ENCODE data around the gene LPAR1.

Gene LPAR1

DNA sequence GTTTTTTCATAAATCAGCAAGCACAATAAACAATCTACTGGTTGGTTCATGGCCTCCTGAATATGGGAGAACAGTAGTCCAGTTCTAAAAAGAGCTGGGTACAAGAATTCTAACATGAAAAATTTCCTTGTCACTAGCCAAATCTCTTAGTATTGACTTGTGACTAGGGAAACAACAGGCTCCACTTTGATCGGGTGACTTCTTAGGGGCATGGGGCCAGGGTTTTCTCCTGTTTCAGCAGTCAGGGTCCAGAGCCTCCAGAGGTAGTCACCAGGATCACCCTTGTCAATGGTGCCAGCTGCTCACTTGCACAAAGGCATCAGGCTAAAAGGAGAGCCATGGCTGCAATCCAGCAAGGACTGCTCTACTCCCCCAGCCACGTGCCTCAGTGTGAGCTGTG is 38.1 kb downstream of the LPAR1 start:
- DNase-seq (ENCODE audit: low spot score in 2 of 2) (no peak), ATAC-seq (ENCODE audit: low read depth) (no peak)
- Mint-ChIP-seq H3K27ac (no peak overlapping the region), H3K9me3 (peaks cover 6% of the 10 kb centered on the region), H3K4me1 (no peaks in the 10 kb centered on the region), H3K27me3 (no peaks in the 10 kb centered on the region), H3K4me3 (no peak overlapping the region), H3K36me3 (no peaks in the 10 kb centered on the region)

DNA sequence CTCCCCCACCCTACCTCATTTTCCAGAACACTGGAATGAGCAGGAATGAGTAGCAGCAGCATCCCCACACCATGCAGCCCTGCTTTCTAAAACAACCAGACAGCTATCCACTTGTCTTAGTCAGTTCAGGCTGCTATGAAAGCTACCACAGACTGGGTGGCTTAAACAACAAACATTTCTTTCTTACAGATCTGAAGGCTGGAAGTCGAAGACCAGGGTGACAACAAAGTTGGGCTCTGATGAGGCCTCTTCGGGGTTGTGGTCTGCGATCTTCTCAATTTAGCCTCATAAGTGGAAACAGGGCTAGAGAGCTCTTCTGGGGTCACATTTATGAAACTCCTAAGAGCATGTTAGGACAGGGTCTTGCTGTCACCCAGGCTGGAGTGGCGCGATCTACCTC is 38.9 kb downstream of the LPAR1 start:
- no peak for ATAC-seq (ENCODE audit: low read depth)
- H3K4me1 Mint-ChIP-seq: no peaks in the 10 kb centered on the region
- H3K9me3 Mint-ChIP-seq: peaks cover 7% of the 10 kb centered on the region
- no peak overlapping the region for H3K27ac Mint-ChIP-seq
- no peak for DNase-seq (ENCODE audit: low spot score in 2 of 2)
- H3K27me3 Mint-ChIP-seq: no peaks in the 10 kb centered on the region
- no peaks in the 10 kb centered on the region for H3K36me3 Mint-ChIP-seq
- H3K4me3 Mint-ChIP-seq: no peak overlapping the region

DNA sequence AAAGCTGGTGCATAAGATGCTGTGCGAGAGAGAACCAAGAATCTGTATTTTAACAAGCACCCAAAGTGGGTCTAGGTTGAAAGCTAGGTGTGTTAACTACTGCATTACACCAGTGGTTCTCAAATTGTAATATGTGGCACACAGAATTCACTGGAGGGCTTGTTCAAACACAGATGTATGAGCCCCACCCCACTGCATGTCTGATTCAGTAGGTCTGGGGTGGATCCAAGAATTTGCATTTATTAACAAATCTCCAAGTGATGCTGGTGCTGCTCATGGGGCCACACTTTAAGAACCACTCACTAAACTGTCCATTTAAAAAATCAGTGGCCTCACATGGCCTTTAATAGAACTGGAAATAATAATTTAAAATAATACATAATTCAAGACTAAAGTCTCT is 40.4 kb downstream of the LPAR1 start:
- no peak for DNase-seq (ENCODE audit: low spot score in 2 of 2)
- H3K27me3 Mint-ChIP-seq: no peaks in the 10 kb centered on the region
- no peaks in the 10 kb centered on the region for H3K36me3 Mint-ChIP-seq
- ATAC-seq (ENCODE audit: low read depth): no peak
- no peak overlapping the region for H3K4me3 Mint-ChIP-seq
- H3K4me1 Mint-ChIP-seq: no peaks in the 10 kb centered on the region
- peaks cover 9% of the 10 kb centered on the region for H3K9me3 Mint-ChIP-seq
- H3K27ac Mint-ChIP-seq: no peak overlapping the region

DNA sequence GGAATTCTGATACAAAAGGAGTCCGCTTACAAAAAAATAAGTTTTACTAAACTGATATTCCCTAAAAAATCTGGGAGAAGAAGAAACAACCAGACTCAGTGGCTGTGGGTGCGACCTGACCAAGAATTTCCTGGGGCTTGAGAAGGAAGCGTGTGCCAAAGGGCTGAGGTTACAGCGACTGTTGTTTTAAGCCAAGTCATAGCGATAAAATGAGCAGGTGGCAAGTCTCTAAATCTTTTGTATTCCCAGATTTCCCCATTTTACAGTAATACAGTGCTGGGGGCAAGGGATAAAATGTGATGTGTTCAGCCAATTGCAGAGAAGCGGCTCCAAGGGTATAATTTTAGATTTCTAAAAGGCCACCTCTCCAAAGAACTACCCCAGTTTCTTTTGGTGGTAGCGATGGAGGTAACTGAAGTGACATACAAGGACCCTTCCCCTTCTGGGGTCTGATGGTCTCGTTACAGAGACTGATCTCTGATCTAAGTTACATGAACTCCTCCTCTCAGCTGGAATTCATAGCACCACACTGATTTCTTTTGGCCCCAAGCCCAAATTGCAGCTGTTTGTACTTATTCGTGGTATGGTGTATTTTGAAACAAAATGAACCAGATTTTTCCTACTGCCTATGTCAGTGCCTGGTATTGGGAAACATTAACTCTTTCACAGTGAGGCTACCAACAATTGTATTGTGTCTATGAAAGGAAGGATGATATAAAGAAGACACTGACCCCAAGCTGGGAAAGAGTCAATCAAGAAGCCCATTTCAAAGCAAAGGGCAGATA is 41.6 kb downstream of the LPAR1 start:
- DNase-seq (ENCODE audit: low spot score in 2 of 2) (no peak), ATAC-seq (ENCODE audit: low read depth) (no peak)
- H3K4me3 Mint-ChIP-seq: no peak overlapping the region
- H3K9me3 Mint-ChIP-seq: peaks cover 9% of the 10 kb centered on the region
- no peaks in the 10 kb centered on the region for H3K36me3 Mint-ChIP-seq
- no peaks in the 10 kb centered on the region for H3K27me3 Mint-ChIP-seq
- H3K4me1 Mint-ChIP-seq: no peaks in the 10 kb centered on the region
- no peak overlapping the region for H3K27ac Mint-ChIP-seq

DNA sequence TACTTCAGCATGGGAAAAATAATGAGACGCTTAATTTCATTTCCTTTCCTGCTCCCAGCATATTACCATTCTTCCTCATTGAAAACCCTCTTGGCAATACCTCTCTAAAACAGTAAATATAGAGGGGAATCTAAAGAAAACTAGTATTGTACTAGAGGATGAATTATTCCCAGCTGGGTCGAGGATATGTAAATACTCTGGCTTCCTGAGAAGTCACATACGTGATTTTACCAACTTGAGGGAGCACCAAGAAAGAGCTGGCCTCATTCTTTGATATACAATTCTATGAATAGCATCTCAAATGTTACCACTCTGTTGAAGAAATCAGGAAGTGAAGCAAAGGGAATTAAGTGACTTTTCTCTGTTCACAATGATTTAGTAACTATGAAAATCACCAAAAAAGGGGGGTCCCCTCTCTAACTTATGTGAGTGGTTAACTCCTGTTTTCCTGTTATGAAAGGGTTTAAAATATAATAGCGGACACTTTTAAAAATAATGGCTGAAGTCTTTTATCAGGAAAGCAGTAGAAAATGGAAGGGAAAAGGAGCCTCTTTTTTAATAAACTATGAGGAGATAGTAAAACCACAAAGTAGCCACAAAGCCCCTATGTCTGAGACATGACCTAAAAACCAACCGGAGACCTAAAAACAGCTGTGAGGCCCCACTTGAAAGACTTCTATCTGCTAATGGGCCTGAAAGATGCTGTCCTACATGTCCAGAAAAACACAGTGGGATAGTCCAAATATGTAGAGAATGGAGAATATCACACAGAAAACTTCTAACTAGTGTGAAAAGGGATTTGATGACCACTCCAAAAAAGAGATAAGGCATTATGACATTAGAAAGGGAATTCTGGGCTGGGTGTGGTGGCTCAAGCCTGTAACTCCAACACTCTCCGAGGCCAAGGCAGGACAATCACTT is 42.6 kb downstream of the LPAR1 start:
- no peak overlapping the region for H3K4me3 Mint-ChIP-seq
- H3K27ac Mint-ChIP-seq: no peak overlapping the region
- peaks cover 5% of the 10 kb centered on the region for H3K9me3 Mint-ChIP-seq
- no peaks in the 10 kb centered on the region for H3K27me3 Mint-ChIP-seq
- no peaks in the 10 kb centered on the region for H3K4me1 Mint-ChIP-seq
- ATAC-seq (ENCODE audit: low read depth) (no peak), DNase-seq (ENCODE audit: low spot score in 2 of 2) (no peak)
- no peaks in the 10 kb centered on the region for H3K36me3 Mint-ChIP-seq

DNA sequence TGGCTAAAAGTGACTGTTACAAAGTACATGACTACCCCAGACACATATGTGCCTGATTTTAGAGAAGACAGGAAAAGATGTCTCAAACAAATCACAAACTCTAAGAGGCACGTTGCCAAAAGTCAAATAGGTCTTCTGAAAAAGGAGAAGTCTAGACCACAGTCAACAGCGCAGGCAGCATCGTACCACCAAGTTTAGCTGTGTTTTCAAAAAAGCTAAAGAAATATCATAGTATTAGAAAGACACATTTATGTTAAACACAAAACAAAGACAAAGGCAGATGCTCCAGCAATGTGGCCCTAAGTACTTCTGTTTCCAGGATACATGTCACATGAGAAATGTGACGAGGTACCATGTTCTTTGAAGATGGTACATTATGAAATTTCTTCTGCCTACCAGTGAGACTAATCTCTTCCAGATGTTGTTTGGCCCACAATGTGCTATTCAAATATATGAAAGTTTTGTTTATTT is 43.5 kb downstream of the LPAR1 start:
- no peak for DNase-seq (ENCODE audit: low spot score in 2 of 2)
- Mint-ChIP-seq H3K27me3 (no peaks in the 10 kb centered on the region), H3K9me3 (peaks cover 3% of the 10 kb centered on the region), H3K4me3 (no peak overlapping the region), H3K27ac (no peak overlapping the region), H3K36me3 (no peaks in the 10 kb centered on the region), H3K4me1 (no peaks in the 10 kb centered on the region)
- no peak for ATAC-seq (ENCODE audit: low read depth)

DNA sequence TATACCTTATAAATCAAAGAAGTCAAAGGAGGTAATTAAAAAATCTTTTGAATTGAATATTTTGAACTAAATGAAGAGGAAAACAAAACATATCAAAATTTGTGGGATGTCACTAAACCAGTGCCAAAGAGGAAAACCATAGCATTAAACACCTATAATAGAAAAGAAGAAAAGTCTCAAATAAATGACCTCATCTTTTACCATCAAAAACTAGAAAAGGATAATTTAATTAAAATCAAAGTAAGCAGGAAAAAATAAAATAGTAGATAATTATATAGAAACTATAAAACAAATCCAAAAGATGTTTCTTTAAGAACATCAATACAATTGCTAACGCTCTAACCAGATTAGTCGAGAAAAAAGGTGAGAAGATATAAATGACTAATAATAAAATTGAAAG is 47.8 kb downstream of the LPAR1 start:
- H3K27me3 Mint-ChIP-seq: no peaks in the 10 kb centered on the region
- no peak for ATAC-seq (ENCODE audit: low read depth)
- no peak overlapping the region for H3K27ac Mint-ChIP-seq
- H3K9me3 Mint-ChIP-seq: peaks cover 3% of the 10 kb centered on the region
- H3K4me1 Mint-ChIP-seq: no peaks in the 10 kb centered on the region
- no peak overlapping the region for H3K4me3 Mint-ChIP-seq
- no peak for DNase-seq (ENCODE audit: low spot score in 2 of 2)
- H3K36me3 Mint-ChIP-seq: no peaks in the 10 kb centered on the region

DNA sequence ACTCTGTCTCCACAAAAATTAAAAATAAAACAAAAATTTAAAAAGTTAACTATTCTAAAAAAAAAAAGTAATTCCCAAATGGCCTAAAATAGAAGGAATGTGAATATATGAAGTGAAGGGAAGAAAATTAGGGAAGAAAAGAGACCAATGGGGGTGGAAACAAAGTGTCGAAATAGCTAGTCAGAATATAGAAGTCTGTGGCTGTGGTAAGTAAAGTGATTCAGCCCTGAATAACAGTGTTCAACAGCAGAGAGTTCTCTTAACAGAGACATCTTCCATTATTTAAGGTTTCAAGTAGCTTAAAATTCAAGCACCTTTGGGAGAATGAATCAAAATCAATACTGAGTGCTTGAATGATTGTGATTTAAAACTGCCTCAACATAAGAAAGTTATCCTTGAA is 51.7 kb downstream of the LPAR1 start:
- no peaks in the 10 kb centered on the region for H3K27me3 Mint-ChIP-seq
- no peaks in the 10 kb centered on the region for H3K36me3 Mint-ChIP-seq
- H3K9me3 Mint-ChIP-seq: peaks cover 2% of the 10 kb centered on the region
- DNase-seq (ENCODE audit: low spot score in 2 of 2): no peak
- no peak overlapping the region for H3K4me3 Mint-ChIP-seq
- H3K4me1 Mint-ChIP-seq: no peaks in the 10 kb centered on the region
- ATAC-seq (ENCODE audit: low read depth): no peak
- no peak overlapping the region for H3K27ac Mint-ChIP-seq

DNA sequence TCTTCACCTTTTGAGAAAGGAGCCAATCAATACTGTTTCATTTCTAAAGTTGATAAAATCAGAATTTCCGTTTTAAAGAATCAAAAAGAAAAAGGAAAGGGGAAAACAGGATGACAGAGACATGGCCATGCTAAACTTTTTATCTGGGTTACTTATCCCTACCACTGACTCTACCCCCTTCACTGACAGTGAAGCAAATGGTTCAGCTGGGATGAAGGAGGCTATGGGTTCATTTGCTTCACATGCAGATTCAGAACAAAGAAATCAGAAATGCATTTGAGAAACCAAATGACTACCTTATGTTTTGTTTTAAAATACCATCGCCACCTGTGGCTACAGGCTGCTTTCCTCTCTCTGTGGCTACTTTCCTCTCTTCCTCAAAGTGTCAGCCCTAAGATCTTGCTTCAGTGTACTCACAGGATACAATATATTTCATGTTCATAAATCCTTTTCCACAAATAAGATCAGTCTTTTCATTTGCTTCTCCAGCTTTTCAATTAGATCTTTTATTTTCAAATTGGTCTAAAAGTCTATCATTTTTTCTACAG is 53.3 kb downstream of the LPAR1 start:
- H3K27ac Mint-ChIP-seq: no peak overlapping the region
- no peak for DNase-seq (ENCODE audit: low spot score in 2 of 2)
- H3K4me3 Mint-ChIP-seq: no peak overlapping the region
- H3K36me3 Mint-ChIP-seq: no peaks in the 10 kb centered on the region
- ATAC-seq (ENCODE audit: low read depth): no peak
- no peaks in the 10 kb centered on the region for H3K27me3 Mint-ChIP-seq
- peaks cover 2% of the 10 kb centered on the region for H3K9me3 Mint-ChIP-seq
- H3K4me1 Mint-ChIP-seq: no peaks in the 10 kb centered on the region

DNA sequence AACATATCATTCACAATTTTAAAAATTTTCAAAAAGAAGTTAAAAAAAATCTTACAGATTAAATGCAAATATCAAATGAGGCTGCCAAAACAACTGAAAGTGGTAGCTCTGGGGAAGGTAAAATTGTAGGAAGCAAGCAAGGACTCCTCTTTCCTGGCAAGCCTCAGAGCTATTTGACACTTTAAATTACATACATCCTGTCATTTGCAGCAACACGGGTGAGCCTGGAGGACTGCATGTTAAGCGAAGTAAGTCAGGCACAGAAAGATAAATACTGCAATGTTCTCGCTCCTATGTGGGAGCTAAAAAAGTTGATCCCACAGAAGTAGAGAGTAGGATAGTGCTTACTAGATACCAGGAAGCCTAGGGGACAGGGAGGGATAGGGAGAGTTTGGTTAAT is 58.0 kb downstream of the LPAR1 start:
- Mint-ChIP-seq H3K27ac (no peak overlapping the region), H3K9me3 (peaks cover 4% of the 10 kb centered on the region), H3K4me1 (no peaks in the 10 kb centered on the region), H3K4me3 (no peak overlapping the region), H3K27me3 (no peaks in the 10 kb centered on the region), H3K36me3 (no peaks in the 10 kb centered on the region)
- ATAC-seq (ENCODE audit: low read depth) (no peak), DNase-seq (ENCODE audit: low spot score in 2 of 2) (no peak)

DNA sequence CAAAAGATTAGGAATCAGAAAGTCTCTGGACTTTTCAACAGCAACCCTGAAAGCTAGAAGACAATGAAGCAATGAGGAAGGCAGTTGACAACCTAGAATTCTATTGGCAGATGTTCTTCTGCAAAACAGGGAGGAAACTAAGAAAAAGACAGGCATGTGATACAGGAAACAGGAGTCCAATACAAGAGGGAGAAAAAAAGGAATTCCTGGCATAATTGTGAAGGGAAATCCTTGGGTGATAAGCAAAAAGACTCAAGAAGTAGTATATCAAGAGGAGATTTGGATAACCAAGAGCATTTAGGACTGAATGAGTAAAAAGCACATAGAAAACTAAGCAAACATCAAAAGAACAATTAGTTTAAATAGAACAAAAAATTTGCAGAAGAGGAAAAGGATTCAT is 58.6 kb downstream of the LPAR1 start:
- no peak for ATAC-seq (ENCODE audit: low read depth)
- H3K27ac Mint-ChIP-seq: no peak overlapping the region
- no peaks in the 10 kb centered on the region for H3K36me3 Mint-ChIP-seq
- peaks cover 4% of the 10 kb centered on the region for H3K9me3 Mint-ChIP-seq
- no peak overlapping the region for H3K4me3 Mint-ChIP-seq
- DNase-seq (ENCODE audit: low spot score in 2 of 2): no peak
- H3K4me1 Mint-ChIP-seq: no peaks in the 10 kb centered on the region
- no peaks in the 10 kb centered on the region for H3K27me3 Mint-ChIP-seq

DNA sequence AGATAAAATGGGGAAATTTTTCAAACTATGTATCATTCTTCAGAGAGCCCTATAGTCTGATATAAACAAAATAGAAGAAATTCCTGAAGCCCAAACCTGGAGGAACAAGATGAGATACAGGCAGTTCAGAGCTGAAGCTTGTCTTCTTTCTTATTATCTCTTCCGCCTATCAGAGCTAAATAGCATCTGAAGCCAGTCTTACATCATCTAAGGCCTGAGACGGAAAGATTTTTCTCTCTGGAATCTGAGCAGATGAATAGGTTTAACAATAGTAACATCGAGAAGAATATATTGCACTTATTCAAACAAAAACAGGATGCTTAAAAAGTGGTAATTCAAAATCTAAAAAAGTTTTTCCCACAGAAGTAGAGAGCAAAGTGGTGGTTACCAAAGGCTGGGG is 59.8 kb downstream of the LPAR1 start:
- H3K4me1 Mint-ChIP-seq: no peaks in the 10 kb centered on the region
- no peaks in the 10 kb centered on the region for H3K27me3 Mint-ChIP-seq
- ATAC-seq (ENCODE audit: low read depth) (no peak), DNase-seq (ENCODE audit: low spot score in 2 of 2) (no peak)
- peaks cover 4% of the 10 kb centered on the region for H3K9me3 Mint-ChIP-seq
- no peak overlapping the region for H3K27ac Mint-ChIP-seq
- H3K4me3 Mint-ChIP-seq: no peak overlapping the region
- no peaks in the 10 kb centered on the region for H3K36me3 Mint-ChIP-seq

DNA sequence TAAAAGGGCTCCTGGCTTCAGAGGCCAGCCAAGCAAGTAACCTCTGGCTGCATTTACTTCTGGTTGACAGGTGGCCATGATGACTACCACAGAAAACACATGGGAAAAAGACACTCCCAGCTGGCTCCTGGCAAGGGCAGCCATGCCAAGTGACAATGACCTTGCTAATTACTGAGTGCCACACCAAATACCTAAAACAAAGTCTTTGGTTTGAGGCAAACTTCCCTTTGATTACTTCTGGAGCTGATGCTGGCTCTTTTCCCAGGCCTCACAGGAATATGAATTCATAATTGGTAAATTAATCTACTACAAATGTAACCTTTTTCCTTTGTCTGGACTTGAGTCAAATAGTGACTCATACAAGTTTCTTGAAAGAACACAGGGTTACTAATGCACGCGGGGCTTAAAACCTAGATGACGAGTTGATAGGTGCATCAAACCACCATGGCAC is 61.0 kb downstream of the LPAR1 start:
- no peaks in the 10 kb centered on the region for H3K36me3 Mint-ChIP-seq
- DNase-seq (ENCODE audit: low spot score in 2 of 2) (no peak), ATAC-seq (ENCODE audit: low read depth) (no peak)
- no peaks in the 10 kb centered on the region for H3K27me3 Mint-ChIP-seq
- H3K9me3 Mint-ChIP-seq: peaks cover 2% of the 10 kb centered on the region
- no peaks in the 10 kb centered on the region for H3K4me1 Mint-ChIP-seq
- H3K4me3 Mint-ChIP-seq: no peak overlapping the region
- no peak overlapping the region for H3K27ac Mint-ChIP-seq

DNA sequence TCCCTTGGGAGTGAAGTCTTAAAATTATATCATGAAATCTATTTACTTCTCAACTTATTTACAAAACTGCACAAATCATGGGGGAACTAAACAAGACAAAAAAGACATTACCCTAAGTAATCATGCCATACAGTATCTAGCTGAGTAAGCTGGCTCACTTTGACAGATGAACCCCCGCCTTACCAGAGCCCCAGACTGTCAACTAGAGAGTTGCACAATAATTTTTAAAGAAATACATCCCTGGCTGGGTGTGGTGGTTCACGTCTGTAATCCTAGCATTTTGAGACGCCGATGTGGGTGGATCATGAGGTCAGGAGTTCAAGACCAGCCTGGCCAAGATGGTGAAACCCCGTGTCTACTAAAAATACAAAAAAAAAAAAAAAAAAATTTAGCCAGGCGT is 62.3 kb downstream of the LPAR1 start:
- Mint-ChIP-seq H3K27me3 (no peaks in the 10 kb centered on the region), H3K9me3 (peaks cover 2% of the 10 kb centered on the region), H3K27ac (no peak overlapping the region), H3K4me1 (no peaks in the 10 kb centered on the region), H3K36me3 (no peaks in the 10 kb centered on the region), H3K4me3 (no peak overlapping the region)
- DNase-seq (ENCODE audit: low spot score in 2 of 2): no peak
- no peak for ATAC-seq (ENCODE audit: low read depth)
